GM12873 (cell line): Measurements from ENCODE around the gene MOGAT3.

Source experiments
- TF ChIP-seq, protein P1 (sequence below): IDR thresholded peaks from 2 replicates; pipeline ENCODE4 v1.5.1; 2012; ENCODE audit warnings: low read depth, mild to moderate bottlenecking, moderate library complexity, low read length, control low read depth; ENCODE audit not compliant: insufficient read depth; ENCODE audit errors: missing control alignments

The MOGAT3 gene

DNA sequence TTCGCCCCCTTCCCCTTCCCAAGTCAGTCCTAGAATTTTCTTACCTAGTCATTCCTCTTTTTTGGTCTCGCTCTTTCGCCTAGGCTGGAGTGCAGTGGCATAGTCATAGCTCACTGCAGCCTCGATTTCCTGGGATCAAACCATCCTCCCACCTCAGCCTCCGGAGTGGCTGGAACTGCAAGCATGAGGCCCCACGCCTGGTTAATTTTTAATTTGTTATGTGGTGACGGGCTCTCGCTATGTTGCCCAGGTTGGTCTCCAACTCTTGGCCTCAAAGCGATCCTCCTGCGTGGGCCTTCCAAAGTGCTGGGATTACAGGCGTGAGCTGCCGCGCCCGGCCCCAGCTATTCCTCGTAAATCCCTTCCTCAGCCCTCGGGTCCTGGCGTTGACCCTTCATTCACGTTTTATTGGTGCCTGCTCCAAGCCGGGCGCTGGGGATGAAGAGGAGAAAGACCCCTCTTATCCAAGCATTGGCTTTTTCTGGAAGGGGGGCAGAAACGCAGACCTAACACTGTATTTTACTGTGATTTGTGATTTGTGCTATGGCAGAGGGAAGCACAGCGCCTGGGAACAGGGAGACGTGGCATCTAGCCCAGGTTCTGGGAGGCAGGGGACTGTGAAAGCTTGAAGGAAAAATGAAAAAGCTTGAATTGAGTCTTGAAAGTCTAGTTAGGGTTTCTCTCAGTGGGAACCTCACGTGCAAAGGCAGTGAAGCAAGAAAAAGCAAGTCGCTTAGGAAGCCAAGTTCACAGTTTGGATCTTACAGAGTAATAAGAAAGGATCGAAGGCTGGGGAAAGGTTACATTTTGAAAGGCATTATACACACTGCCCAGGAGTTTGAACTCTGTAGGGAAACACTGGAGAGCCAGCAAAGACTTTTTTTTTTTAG is 17.6 kb upstream of the MOGAT3 start:
- TF ChIP-seq, protein P1, sequence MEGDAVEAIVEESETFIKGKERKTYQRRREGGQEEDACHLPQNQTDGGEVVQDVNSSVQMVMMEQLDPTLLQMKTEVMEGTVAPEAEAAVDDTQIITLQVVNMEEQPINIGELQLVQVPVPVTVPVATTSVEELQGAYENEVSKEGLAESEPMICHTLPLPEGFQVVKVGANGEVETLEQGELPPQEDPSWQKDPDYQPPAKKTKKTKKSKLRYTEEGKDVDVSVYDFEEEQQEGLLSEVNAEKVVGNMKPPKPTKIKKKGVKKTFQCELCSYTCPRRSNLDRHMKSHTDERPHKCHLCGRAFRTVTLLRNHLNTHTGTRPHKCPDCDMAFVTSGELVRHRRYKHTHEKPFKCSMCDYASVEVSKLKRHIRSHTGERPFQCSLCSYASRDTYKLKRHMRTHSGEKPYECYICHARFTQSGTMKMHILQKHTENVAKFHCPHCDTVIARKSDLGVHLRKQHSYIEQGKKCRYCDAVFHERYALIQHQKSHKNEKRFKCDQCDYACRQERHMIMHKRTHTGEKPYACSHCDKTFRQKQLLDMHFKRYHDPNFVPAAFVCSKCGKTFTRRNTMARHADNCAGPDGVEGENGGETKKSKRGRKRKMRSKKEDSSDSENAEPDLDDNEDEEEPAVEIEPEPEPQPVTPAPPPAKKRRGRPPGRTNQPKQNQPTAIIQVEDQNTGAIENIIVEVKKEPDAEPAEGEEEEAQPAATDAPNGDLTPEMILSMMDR = no peak

DNA sequence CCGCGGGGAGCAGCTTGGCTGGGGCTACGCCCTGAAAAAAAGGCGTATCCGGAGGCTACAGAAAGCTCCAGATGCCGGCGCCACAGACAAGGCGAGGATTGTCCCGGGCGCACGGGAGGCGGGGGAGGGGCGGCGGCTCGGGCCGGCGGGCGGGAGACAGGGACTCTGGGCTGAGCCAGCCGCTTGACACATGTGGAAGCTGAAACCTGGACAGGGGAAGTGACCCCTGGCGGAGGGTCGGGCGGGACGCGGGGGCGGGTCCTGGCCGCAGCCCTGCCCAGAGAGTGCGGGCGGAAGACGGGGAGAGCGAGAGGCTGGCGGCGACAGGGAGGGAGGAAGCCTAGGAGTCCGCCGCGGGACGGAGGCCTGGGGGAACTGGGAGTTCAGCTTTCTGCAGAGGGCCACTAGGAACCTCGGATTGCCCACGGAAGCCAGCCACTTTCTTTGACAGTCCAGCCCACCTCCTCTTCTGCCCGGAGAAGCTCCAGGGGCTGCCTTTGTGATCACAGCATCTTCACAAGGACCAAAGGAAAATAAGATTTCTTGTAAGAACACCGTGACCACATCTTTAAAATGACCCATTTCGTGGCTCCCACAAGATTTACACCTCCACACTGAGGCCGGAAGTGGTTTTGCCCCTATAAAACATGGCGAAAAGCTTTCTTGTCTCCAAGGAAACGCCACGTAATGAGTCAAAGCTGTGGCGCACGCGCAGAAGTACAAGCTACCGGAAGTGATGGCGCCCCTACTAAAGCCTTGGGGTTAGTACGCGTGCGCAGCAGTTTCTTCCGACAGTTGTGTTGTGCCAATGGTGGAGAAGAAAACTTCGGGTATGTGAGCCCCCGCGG is 16.8 kb upstream of the MOGAT3 start, which contains the start of the genes PLOD3 and ZNHIT1:
PLOD3 (minus strand) TSS at position 194 of the 848 bp plus-strand sequence. CDS start 307 bp downstream, outside the sequence.
ZNHIT1 (plus strand) TSS at position 778 of the 848 bp plus-strand sequence; CDS start at position 809, 31 bp downstream.
- TF ChIP-seq, protein P1 = no peak

DNA sequence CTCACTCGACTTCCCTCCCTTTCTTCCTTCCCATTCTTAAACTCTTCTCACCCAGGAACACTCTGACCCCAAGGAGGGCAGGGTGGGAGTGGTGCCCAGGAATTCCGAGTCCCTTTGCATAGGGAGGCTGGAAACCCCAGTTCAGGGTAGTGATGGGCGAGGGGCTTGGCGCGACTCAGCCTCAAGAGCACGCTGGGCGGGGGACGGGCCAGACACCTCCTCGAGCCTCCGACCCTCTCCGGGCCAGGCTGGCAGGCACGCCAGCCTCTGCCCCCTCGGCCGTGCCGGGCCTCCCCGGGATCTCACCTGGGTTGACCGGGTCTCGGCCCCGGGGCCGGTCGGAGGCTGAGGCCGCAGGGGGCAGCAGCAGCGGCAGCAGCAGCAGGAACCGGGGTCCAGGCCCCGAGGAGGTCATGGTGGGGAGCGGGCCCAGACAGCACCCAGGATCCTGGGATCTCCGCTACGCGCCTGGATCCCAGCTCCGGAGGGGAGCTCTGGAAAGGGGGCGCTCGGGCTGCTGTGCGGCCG is 16.1 kb upstream of the MOGAT3 start:
- TF ChIP-seq, protein P1 = peak; percentile 24

DNA sequence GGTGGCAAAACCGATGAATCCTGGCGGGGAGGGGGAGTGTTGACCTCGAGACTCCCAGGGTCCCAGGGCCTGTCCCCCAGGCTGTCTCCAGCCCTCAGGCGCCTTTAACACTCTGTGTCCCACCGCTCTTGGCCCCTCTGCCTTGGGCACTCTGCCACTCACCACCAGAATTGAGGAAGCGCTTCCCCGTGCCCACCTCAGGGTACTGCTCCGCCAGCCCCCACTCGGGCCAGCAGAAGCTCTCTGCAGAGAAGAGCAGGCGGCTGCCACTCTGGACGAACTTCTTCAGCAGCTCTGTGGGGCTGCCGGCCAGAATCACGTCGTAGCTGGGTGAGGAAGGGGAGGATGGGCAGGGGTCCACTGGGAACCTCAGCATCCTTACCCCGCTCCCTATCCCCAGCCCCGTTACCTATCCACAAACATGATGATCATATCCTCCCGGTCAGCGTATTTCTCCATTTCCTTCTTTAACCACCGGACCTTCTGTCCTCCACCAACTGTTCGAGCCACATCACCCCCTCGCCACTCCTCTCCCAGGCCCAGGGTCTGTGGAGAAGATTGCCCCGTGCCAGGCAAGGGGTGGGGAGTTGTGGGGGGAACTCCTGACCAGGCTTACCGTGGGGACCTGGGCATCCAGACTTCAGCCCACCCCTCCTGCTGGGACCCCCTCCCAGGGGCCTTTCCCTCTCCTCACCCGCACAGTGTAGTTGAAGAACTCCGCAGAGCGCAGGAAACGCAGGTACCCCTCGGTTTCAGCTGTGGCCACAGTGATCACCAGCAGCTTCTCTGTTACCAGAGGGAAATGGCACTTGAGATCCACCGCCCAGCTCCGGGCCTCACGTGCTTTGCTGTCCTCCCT is 15.4 kb upstream of the MOGAT3 start:
- TF ChIP-seq, protein P1 = no peak

DNA sequence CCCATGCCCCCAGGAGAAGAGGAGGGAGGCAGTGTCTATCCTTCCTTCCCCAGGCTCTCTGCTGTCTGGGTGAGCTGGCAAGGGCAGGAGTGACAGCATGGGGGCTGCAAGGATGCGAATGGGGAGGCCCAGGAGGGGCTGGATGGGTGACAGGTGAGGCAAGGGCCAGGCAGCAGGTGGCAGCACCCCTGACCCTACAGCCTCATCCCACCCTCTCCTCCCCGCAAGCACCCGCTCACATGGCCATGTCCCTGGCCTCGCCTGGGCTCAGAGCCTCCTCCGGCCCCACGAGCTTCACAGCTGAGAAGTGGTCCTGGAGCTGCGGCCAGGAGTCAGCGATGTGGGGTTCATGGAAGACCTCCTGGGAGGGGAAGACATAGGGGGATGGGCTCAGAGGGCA is 11.2 kb upstream of the MOGAT3 start:
- TF ChIP-seq, protein P1 = no peak

DNA sequence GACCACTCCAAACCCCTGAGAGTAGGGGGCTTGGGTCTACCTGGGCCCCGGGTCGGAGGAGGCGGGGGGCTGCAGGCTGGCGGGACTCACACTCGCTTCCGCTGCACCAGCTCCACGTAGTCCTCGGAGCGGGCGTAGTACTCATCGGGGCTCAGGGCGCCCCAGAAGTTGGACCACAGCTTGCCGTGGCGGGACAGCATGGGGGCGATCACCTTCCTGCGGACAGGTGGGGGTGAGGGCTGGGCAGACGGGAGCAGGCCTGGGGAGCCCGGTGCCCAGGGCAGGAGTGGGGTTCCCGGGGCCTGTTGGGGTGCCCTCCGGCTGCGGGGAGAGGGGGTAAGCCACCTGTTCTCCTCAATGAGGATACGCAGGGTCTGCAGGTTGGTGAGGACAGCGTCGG is 10.7 kb upstream of the MOGAT3 start:
- TF ChIP-seq, protein P1 = no peak
